H9 (cell line): ENCODE data around the gene AGR3. TPM values are rescaled to one million over a fixed set of nuclear protein-coding genes. Genes with fewer than 3 reads are reported as not detected.

Experiments used
- DNase-seq: peaks from one replicate; pipeline ENCODE4 v3.0.0-alpha.2; 2017
- H2AFZ ChIP-seq: one replicate; pipeline ENCODE4 v1.6.1; 2013; ENCODE audit warnings: mild to moderate bottlenecking, low read length, control low read depth, moderate library complexity
- H2AK5ac ChIP-seq: 2 replicates; pipeline ENCODE4 v1.6.1; 2013; ENCODE audit warnings: low read length, control low read depth, mixed read lengths; ENCODE audit not compliant: insufficient read length
- H2BK120ac ChIP-seq: one replicate; pipeline ENCODE4 v1.6.1; 2013; ENCODE audit warnings: low read depth, mild to moderate bottlenecking, low read length, control low read depth, inconsistent platforms; ENCODE audit not compliant: poor library complexity, severe bottlenecking
- H2BK12ac ChIP-seq: 2 replicates; pipeline ENCODE4 v1.6.1; 2013; ENCODE audit warnings: low read length, control low read depth, mixed read lengths, low read depth; ENCODE audit not compliant: insufficient read length
- H2BK15ac ChIP-seq: 2 replicates; pipeline ENCODE4 v1.6.1; 2013; ENCODE audit warnings: low read depth, low read length, control low read depth
- H2BK20ac ChIP-seq: one replicate; pipeline ENCODE4 v1.6.1; 2013; ENCODE audit warnings: low read depth, mild to moderate bottlenecking, low read length, control low read depth, inconsistent platforms; ENCODE audit not compliant: poor library complexity, severe bottlenecking
- H2BK5ac ChIP-seq: 2 replicates; pipeline ENCODE4 v1.6.1; 2013; ENCODE audit warnings: low read length, control low read depth, mixed read lengths; ENCODE audit not compliant: insufficient read length
- H3K14ac ChIP-seq: 2 replicates; pipeline ENCODE4 v1.6.1; 2013; ENCODE audit warnings: low read length, control low read depth; ENCODE audit not compliant: insufficient read depth
- H3K18ac ChIP-seq: 2 replicates; pipeline ENCODE4 v1.6.1; 2013; ENCODE audit warnings: low read depth, mild to moderate bottlenecking, mixed read lengths, low read length, control low read depth; ENCODE audit not compliant: insufficient read length
- H3K23ac ChIP-seq: 2 replicates; pipeline ENCODE4 v1.6.1; 2013; ENCODE audit warnings: low read length, control low read depth, mixed read lengths, low read depth; ENCODE audit not compliant: insufficient read length
- H3K23me2 ChIP-seq: 2 replicates; pipeline ENCODE4 v1.6.1; 2013; ENCODE audit warnings: low read depth, mild to moderate bottlenecking, mixed read lengths, low read length, control low read depth; ENCODE audit not compliant: insufficient read length, poor library complexity, severe bottlenecking
- H3K27ac ChIP-seq: 2 replicates; pipeline ENCODE4 v1.5.1; 2013; ENCODE audit warnings: low read length, control low read depth, mixed read lengths, low read depth; ENCODE audit not compliant: insufficient read length
- H3K27me3 ChIP-seq: 2 replicates; pipeline ENCODE4 v1.6.1; 2013; ENCODE audit warnings: low read length, control low read depth, inconsistent platforms; ENCODE audit not compliant: insufficient read depth
- H3K4ac ChIP-seq: 2 replicates; pipeline ENCODE4 v1.6.1; 2013; ENCODE audit warnings: low read depth, mild to moderate bottlenecking, control low read depth, inconsistent platforms, low read length, moderate library complexity
- H3K4me1 ChIP-seq: 2 replicates; pipeline ENCODE4 v1.6.1; 2013; ENCODE audit warnings: low read length, control low read depth, inconsistent platforms; ENCODE audit not compliant: insufficient read depth
- H3K4me2 ChIP-seq: 2 replicates; pipeline ENCODE4 v1.6.1; 2013; ENCODE audit warnings: low read length, control low read depth, mixed read lengths; ENCODE audit not compliant: insufficient read length, insufficient read depth
- H3K56ac ChIP-seq: 2 replicates; pipeline ENCODE4 v1.6.1; 2013; ENCODE audit warnings: low read depth, mild to moderate bottlenecking, mixed read lengths, low read length, control low read depth; ENCODE audit not compliant: insufficient read length
- H3K79me1 ChIP-seq: 2 replicates; pipeline ENCODE4 v1.6.1; 2013; ENCODE audit warnings: low read depth, mild to moderate bottlenecking, moderate library complexity, low read length, control low read depth, inconsistent platforms; ENCODE audit not compliant: insufficient read depth, poor library complexity, severe bottlenecking
- H3K79me2 ChIP-seq: 2 replicates; pipeline ENCODE4 v1.6.1; 2013; ENCODE audit warnings: low read length, control low read depth, inconsistent platforms; ENCODE audit not compliant: insufficient read depth
- H3K9ac ChIP-seq: 2 replicates; pipeline ENCODE4 v1.6.1; 2013; ENCODE audit warnings: low read length, control low read depth, mixed read lengths; ENCODE audit not compliant: insufficient read length; ENCODE audit errors: extremely low read depth
- H3K9me3 ChIP-seq: one replicate; pipeline ENCODE4 v1.6.1; 2013; ENCODE audit warnings: low read depth, low read length, inconsistent platforms; ENCODE audit not compliant: control insufficient read depth
- H3T11ph ChIP-seq: one replicate; pipeline ENCODE4 v1.6.1; 2013; ENCODE audit warnings: mild to moderate bottlenecking, low read length, control low read depth, inconsistent platforms
- H4K20me1 ChIP-seq: one replicate; pipeline ENCODE4 v1.6.1; 2013; ENCODE audit not compliant: control insufficient read depth, insufficient read length, insufficient read depth
- H4K5ac ChIP-seq: 2 replicates; pipeline ENCODE4 v1.6.1; 2013; ENCODE audit warnings: low read depth, mild to moderate bottlenecking, mixed read lengths, low read length, control low read depth; ENCODE audit not compliant: insufficient read length
- H4K8ac ChIP-seq: replicated peaks from 2 replicates; pipeline ENCODE4 v1.6.1; 2013; ENCODE audit warnings: low read length, control low read depth, mixed read lengths, low read depth; ENCODE audit not compliant: insufficient read length
- H4K91ac ChIP-seq: 2 replicates; pipeline ENCODE4 v1.6.1; 2013; ENCODE audit warnings: low read depth, mild to moderate bottlenecking, moderate library complexity, mixed read lengths, low read length, control low read depth; ENCODE audit not compliant: insufficient read length
- H3K27ac Mint-ChIP-seq, 3 experiments: 2 replicates in 2 of 3; 3 replicates in 1 of 3; pipeline ENCODE4 v1.8.0; 2020 to 2021; ENCODE audit warnings: mixed read lengths in 3 of 3, mild to moderate bottlenecking in 1 of 3, moderate library complexity in 1 of 3
- H3K27me3 Mint-ChIP-seq: 2 replicates; pipeline ENCODE4 v1.8.0; 2021; ENCODE audit warnings: low read depth, mild to moderate bottlenecking, moderate library complexity, mixed read lengths
- H3K36me3 Mint-ChIP-seq, 3 experiments: 2 replicates in 2 of 3; 3 replicates in 1 of 3; pipeline ENCODE4 v1.8.0; 2020 to 2021; ENCODE audit warnings: low read depth in 3 of 3, mixed read lengths in 3 of 3; ENCODE audit not compliant: insufficient read depth in 1 of 3
- H3K4me1 Mint-ChIP-seq, 2 experiments: 2 replicates each; pipeline ENCODE4 v1.8.0; 2020; ENCODE audit warnings: mixed read lengths in 2 of 2
- H3K4me3 Mint-ChIP-seq, 2 experiments: 2 replicates in 1 of 2; 3 replicates in 1 of 2; pipeline ENCODE4 v1.8.0; 2020 to 2021; ENCODE audit warnings: mild to moderate bottlenecking in 2 of 2, mixed read lengths in 2 of 2, moderate library complexity in 1 of 2
- H3K9me3 Mint-ChIP-seq, 2 experiments: 2 replicates in 1 of 2; 3 replicates in 1 of 2; pipeline ENCODE4 v1.8.0; 2020; ENCODE audit warnings: mild to moderate bottlenecking in 2 of 2, mixed read lengths in 2 of 2, moderate library complexity in 1 of 2
- CTCF ChIP-seq: fragments of 200-600 bp; sonication (generic); conservative IDR thresholded peaks from 3 replicates; pipeline ENCODE4 v1.8.0; 2021; ENCODE audit warnings: antibody characterized with exemption, mild to moderate bottlenecking
- WGBS: extraction: QIAGEN DNeasy Blood & Tissue Kit; methylation state at CpG from one replicate; pipeline ENCODE4 v1.1.7; 2013; ENCODE audit warnings: missing lambda C conversion rate, low lambda C conversion rate, mixed read lengths; ENCODE audit not compliant: insufficient read length; ENCODE audit errors: extremely low coverage; 5-methylcytosine and 5-hydroxymethylcytosine counted together
- total RNA-seq: library from RNA; stranded (reverse); gene quantifications from 2 replicates; pipeline ENCODE4 v1.2.1, GENCODE V29; 2021

AGR3 gene
- total RNA-seq, 1 experiment from 2014 or later: not detected

GRCh38 chr7:16916738-16917137, 35.0 kb upstream of the AGR3 start:
- Mint-ChIP-seq H3K4me1 (peaks cover 24 to 31% of the 10 kb centered on the region in 2 experiments), H3K27me3 (no peaks in the 10 kb centered on the region), H3K9me3 (no peaks in the 10 kb centered on the region), H3K4me3 (no peak overlapping the region), H3K27ac (no peak overlapping the region), H3K36me3 (peaks cover 0 to 5% (median 0%) of the 10 kb centered on the region in 3 experiments; a peak in 1 of 7 replicates)
- Histone ChIP-seq H4K8ac (no peak overlapping the region), H2AK5ac (no peak overlapping the region), H3K23ac (no peak overlapping the region), H3K79me2 (no peaks in the 10 kb centered on the region), H4K91ac (no peak overlapping the region), H2BK20ac (no peak overlapping the region), H3K4me1 (peaks cover 10% of the 10 kb centered on the region; the same call in 1 of the 2 replicates), H3K23me2 (no peaks in the 10 kb centered on the region), H3K27me3 (no peaks in the 10 kb centered on the region), H4K20me1 (no peaks in the 10 kb centered on the region), H2AFZ (no peak overlapping the region), H2BK5ac (no peak overlapping the region), H2BK15ac (no peak overlapping the region), H2BK12ac (no peak overlapping the region), H3K9ac (no peak overlapping the region), H2BK120ac (no peak overlapping the region), H3K56ac (no peak overlapping the region), H3K4ac (no peak overlapping the region), H3K79me1 (no peaks in the 10 kb centered on the region), H3T11ph (no peak overlapping the region), H3K18ac (no peak overlapping the region), H3K9me3 (no peaks in the 10 kb centered on the region), H3K27ac (no peak overlapping the region), H3K4me2 (no peak overlapping the region), H4K5ac (no peak overlapping the region), H3K14ac (no peak overlapping the region)
- no peak for DNase-seq
- TF ChIP-seq CTCF: no peak
- WGBS: no CpG with 5 or more reads among the region's 5 CpGs
